GM12878 (cell line): ENCODE measurements around the gene DMAC2. TPM values are rescaled to one million over a fixed set of nuclear protein-coding genes. Genes with fewer than 3 reads are reported as not detected.

Source experiments
- ATAC-seq: fragments of 200-7000 bp; cut with Tn5 transposase; 3 replicates; pipeline ENCODE4 v1.9.1; 2020; ENCODE audit warnings: mild to moderate bottlenecking, moderate library complexity
- BruUV-seq: library from RNA; stranded (reverse); fragments of 400-500 nt; replicated peaks from 2 replicates; lab custom pipeline; 2021; lab: Mats Ljungman, UMichigan
- CTCF ChIA-PET: fragments of 300-600 bp; sonication (Branson Sonifier 250); formaldehyde crosslinking; extraction: SDS; loops from one replicate; lab custom pipeline; 2021; ENCODE audit warnings: inconsistent platforms; lab: Yijun Ruan, JAX
- POLR2A ChIA-PET: fragments of 350-600 bp; formaldehyde crosslinking; extraction: SDS; loops from one replicate; lab custom pipeline; 2021; ENCODE audit warnings: inconsistent platforms; lab: Charles Lee
- RAD21 ChIA-PET: fragments of 300-600 bp; sonication (Branson Sonifier 250); formaldehyde crosslinking; loops from one replicate; lab custom pipeline; 2023; ENCODE audit warnings: antibody characterized with exemption; ENCODE audit not compliant: unreplicated experiment; lab: Charles Lee
- SMC1A ChIA-PET: fragments of 300-600 bp; sonication (Branson Sonifier 250); formaldehyde crosslinking; loops from one replicate; lab custom pipeline; 2023; ENCODE audit not compliant: unreplicated experiment, uncharacterized antibody; lab: Charles Lee
- DNase-seq: peaks from one replicate; pipeline ENCODE4 v3.0.0-alpha.2; 2011; ENCODE audit warnings: low read depth, low spot score
- FAIRE-seq: peaks from 3 replicates; lab custom pipeline; 2011; peaks lifted over from hg19 to GRCh38; lab: Jason Lieb, UNC
- H2AFZ ChIP-seq: 2 replicates; pipeline ENCODE4 v1.6.0; 2011; ENCODE audit warnings: low read depth, low read length, control low read depth; ENCODE audit not compliant: control insufficient read depth
- H3K27ac ChIP-seq: 2 replicates; pipeline ENCODE4 v1.5.1; 2011; ENCODE audit warnings: control low read depth; ENCODE audit not compliant: control insufficient read depth, insufficient read depth
- H3K27me3 ChIP-seq, 2 experiments: replicated peaks in 1 of 2; 2 replicates each; pipeline versions ENCODE4 v1.6.0 to v1.6.1; 2011; ENCODE audit warnings: low read length in 1 of 2; ENCODE audit not compliant: control insufficient read depth in 2 of 2, insufficient read depth in 2 of 2
- H3K36me3 ChIP-seq, 2 experiments: 2 replicates each; pipeline ENCODE4 v1.5.1; 2011; ENCODE audit warnings: low read length in 1 of 2; ENCODE audit not compliant: control insufficient read depth in 2 of 2, insufficient read depth in 2 of 2
- H3K4me1 ChIP-seq: 2 replicates; pipeline ENCODE4 v1.6.1; 2011; ENCODE audit warnings: mild to moderate bottlenecking, low read length, moderate library complexity, mixed read lengths; ENCODE audit not compliant: control insufficient read depth, insufficient read depth
- H3K4me2 ChIP-seq: 2 replicates; pipeline ENCODE4 v1.6.0; 2011; ENCODE audit warnings: control low read depth; ENCODE audit not compliant: control insufficient read depth, insufficient read depth
- H3K4me3 ChIP-seq: fragments of 200-600 bp; sonication (generic); 2 replicates; pipeline ENCODE4 v1.5.1; 2016
- H3K79me2 ChIP-seq: 2 replicates; pipeline ENCODE4 v1.6.0; 2011; ENCODE audit warnings: low read length; ENCODE audit not compliant: control insufficient read depth, insufficient read depth
- H3K9ac ChIP-seq: 2 replicates; pipeline ENCODE4 v1.8.0; 2011; ENCODE audit warnings: low read length, control low read depth, mixed read lengths; ENCODE audit not compliant: control insufficient read depth, insufficient read depth
- H3K9me3 ChIP-seq: replicated peaks from 3 replicates; pipeline ENCODE4 v1.5.1; 2011; ENCODE audit warnings: mild to moderate bottlenecking, low read length; ENCODE audit not compliant: control insufficient read depth, insufficient read depth
- H4K20me1 ChIP-seq: 2 replicates; pipeline ENCODE4 v1.6.0; 2011; ENCODE audit not compliant: control insufficient read depth, insufficient read depth
- FOS ChIP-seq: IDR thresholded peaks from 3 replicates; pipeline ENCODE4 v1.6.1; 2011; ENCODE audit warnings: borderline replicate concordance; ENCODE audit not compliant: insufficient read length; ENCODE audit errors: extremely low read depth
- HDGF ChIP-seq: fragments of 450-650 bp; IDR thresholded peaks from 2 replicates; pipeline ENCODE4 v1.6.1; 2016; ENCODE audit warnings: antibody characterized with exemption
- RAD21 ChIP-seq: IDR thresholded peaks from 2 replicates; pipeline ENCODE4 v1.6.1; 2011; ENCODE audit warnings: mild to moderate bottlenecking, low read depth, low read length, moderate library complexity; ENCODE audit not compliant: insufficient read depth
- RELA ChIP-seq: fragments of 450-650 bp; IDR thresholded peaks from 2 replicates; pipeline ENCODE4 v1.8.0; 2014; ENCODE audit warnings: borderline replicate concordance; ENCODE audit not compliant: partially characterized antibody
- SREBF1 ChIP-seq: IDR thresholded peaks from 2 replicates; pipeline ENCODE4 v1.6.1; 2012; ENCODE audit warnings: mild to moderate bottlenecking, low read length
- TCF3 ChIP-seq: IDR thresholded peaks from 2 replicates; pipeline ENCODE4 v1.6.1; 2012; ENCODE audit warnings: low read depth, mild to moderate bottlenecking, low read length, borderline replicate concordance; ENCODE audit not compliant: insufficient read depth
- whole genome bisulfite sequencing: methylation state at CpG from one replicate; pipeline ENCODE4 v1.1.6; 2016; ENCODE audit warnings: low lambda C conversion rate; ENCODE audit not compliant: insufficient replicate concordance, insufficient coverage; ENCODE audit errors: missing lambda C conversion rate; 5-methylcytosine and 5-hydroxymethylcytosine counted together
- in situ Hi-C: fragments of 300-500 bp; cut with MboI; formaldehyde crosslinking; loops from 9 replicates; pipeline ENCODE4 v1.14.3; 2018; ENCODE audit warnings: mixed read lengths
- intact Hi-C: fragments of 100-400 bp; cut with micrococcal nuclease; formaldehyde crosslinking; loops from one replicate; pipeline ENCODE4 v1.14.2; 2022; ENCODE audit not compliant: unreplicated experiment
- polyA plus RNA-seq, 11 experiments: library from polyadenylated mRNA; depleted of rRNA in 4 of 11; unstranded in 6 of 11; stranded (reverse) in 5 of 11; fragments of >200 nt; fragmentation: Nextera tagmentation in 4 of 11; fragmentation: Illumina TruSeq in 1 of 11; extraction: Ambion mirVana in 4 of 11; extraction: Trizol in 1 of 11; gene quantifications; 1 replicate in 1 of 11; 2 replicates in 10 of 11; pipeline versions ENCODE4 v1.2.1 to v1.2.3, GENCODE V29; 2011 to 2016; ENCODE audit warnings: inconsistent platforms in 2 of 11, missing spikeins in 2 of 11, low read depth in 1 of 11
- total RNA-seq, 4 experiments: library from RNA; depleted of rRNA in 3 of 4; stranded (reverse); fragments of >200 nt in 3 of 4; fragmentation: Illumina TruSeq in 1 of 4; extraction: Trizol in 1 of 4; gene quantifications; 2 replicates each; pipeline versions ENCODE4 v1.2.1 to v1.2.3, GENCODE V29; 2013 to 2021
- TF ChIP-seq, protein P1 (sequence below), 3 experiments: IDR thresholded peaks in 2 of 3; conservative IDR thresholded peaks in 1 of 3; 2 replicates each; pipeline ENCODE4 v1.5.1; 2011; ENCODE audit warnings: low read depth in 3 of 3, low read length in 3 of 3, mild to moderate bottlenecking in 3 of 3, control low read depth in 2 of 3, moderate library complexity in 2 of 3, inconsistent platforms in 1 of 3, mixed read lengths in 1 of 3; ENCODE audit not compliant: control insufficient read depth in 2 of 3, insufficient read depth in 1 of 3; ENCODE audit errors: extremely low read depth in 1 of 3
- TF ChIP-seq, protein P2 (sequence below): fragments of 450-650 bp; IDR thresholded peaks from 2 replicates; pipeline ENCODE4 v1.6.1; 2017; ENCODE audit warnings: mild to moderate bottlenecking, moderate library complexity

DMAC2 gene
- total and polyA plus RNA-seq, 10 of the 15 experiments (the other 5 are each of a cell fraction or from before 2014, with no cell fraction given): 10.8 to 57.2 (median 42.7) TPM

DNA sequence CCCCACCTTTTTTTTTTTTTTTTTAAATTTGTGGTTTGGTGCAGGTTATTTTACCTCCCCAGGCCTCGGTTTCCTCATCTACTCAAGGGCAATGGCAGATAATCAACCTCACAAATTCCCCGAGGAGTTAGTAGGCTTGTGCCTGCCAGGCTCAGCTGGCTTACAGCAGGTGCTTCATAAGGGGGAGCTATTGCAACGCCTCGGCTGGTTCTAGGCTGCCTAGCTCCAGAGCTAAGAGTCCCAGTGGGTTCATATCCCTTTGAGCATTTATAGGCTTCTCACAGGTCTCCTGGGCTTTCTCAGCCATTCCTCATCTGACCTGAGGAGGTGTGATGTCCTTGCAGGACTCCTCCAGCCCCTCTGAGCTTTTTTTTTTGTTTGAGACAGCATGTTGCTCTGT, 31.5 kb downstream of the DMAC2 start:
- Histone ChIP-seq H4K20me1 (no peaks in the 10 kb centered on the region), H3K27me3 (no peaks in the 10 kb centered on the region), H2AFZ (no peak overlapping the region), H3K4me1 (peaks cover 18% of the 10 kb centered on the region), H3K9ac (no peak overlapping the region), H3K9me3 (no peaks in the 10 kb centered on the region), H3K79me2 (peaks cover 5% of the 10 kb centered on the region), H3K4me2 (no peak overlapping the region), H3K27ac (no peak overlapping the region), H3K36me3 (peaks cover 0 to 3% of the 10 kb centered on the region in 2 experiments; a peak in 3 of 4 replicates), H3K4me3 (no peak overlapping the region)
- WGBS: 33% methylated on average over 3 of the region's 4 CpGs
- DNase-seq (no peak), FAIRE-seq (no peak), ATAC-seq (peak; percentile 71)
- RAD21 ChIA-PET: interaction anchor here (0.6 to 1.3 kb wide), 7 partner anchors 19 to 589 kb away, joined by 3 to 4 read pairs (median 3); partner anchors contain the start of gene B9D2
- CTCF ChIA-PET: interaction anchor here (0.6 to 1.5 kb wide), 10 partner anchors 9 to 716 kb away, joined by 3 to 7 read pairs (median 4); partner anchors contain the start of gene DMAC2
- no TSS peak for BruUV-seq
- intact Hi-C loops: no loop called here
- SMC1A ChIA-PET: interaction anchor here (0.6 to 1.9 kb wide), 6 partner anchors 10 to 40 kb away, joined by 3 to 6 read pairs (median 4); partner anchors contain the start of gene DMAC2
- in situ Hi-C loops: no loop called here
- no peak for TF ChIP-seq FOS
- TF ChIP-seq, protein P1, sequence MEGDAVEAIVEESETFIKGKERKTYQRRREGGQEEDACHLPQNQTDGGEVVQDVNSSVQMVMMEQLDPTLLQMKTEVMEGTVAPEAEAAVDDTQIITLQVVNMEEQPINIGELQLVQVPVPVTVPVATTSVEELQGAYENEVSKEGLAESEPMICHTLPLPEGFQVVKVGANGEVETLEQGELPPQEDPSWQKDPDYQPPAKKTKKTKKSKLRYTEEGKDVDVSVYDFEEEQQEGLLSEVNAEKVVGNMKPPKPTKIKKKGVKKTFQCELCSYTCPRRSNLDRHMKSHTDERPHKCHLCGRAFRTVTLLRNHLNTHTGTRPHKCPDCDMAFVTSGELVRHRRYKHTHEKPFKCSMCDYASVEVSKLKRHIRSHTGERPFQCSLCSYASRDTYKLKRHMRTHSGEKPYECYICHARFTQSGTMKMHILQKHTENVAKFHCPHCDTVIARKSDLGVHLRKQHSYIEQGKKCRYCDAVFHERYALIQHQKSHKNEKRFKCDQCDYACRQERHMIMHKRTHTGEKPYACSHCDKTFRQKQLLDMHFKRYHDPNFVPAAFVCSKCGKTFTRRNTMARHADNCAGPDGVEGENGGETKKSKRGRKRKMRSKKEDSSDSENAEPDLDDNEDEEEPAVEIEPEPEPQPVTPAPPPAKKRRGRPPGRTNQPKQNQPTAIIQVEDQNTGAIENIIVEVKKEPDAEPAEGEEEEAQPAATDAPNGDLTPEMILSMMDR (IDR thresholded peaks at IDR 0.05 in 2 of 3, conservative IDR thresholded peaks at IDR 0.05 in 1 of 3; ENCODE audit: control insufficient read depth in 2 of 3, extremely low read depth in 1 of 3, insufficient read depth in 1 of 3, low read depth in 3 of 3, low read length in 3 of 3): peak in 2 of 3 experiments; percentile 35; a peak in 2 of 6 replicates
- TF ChIP-seq SREBF1: no peak
- no peak for TF ChIP-seq TCF3
- no peak for TF ChIP-seq RELA
- TF ChIP-seq, protein P2, sequence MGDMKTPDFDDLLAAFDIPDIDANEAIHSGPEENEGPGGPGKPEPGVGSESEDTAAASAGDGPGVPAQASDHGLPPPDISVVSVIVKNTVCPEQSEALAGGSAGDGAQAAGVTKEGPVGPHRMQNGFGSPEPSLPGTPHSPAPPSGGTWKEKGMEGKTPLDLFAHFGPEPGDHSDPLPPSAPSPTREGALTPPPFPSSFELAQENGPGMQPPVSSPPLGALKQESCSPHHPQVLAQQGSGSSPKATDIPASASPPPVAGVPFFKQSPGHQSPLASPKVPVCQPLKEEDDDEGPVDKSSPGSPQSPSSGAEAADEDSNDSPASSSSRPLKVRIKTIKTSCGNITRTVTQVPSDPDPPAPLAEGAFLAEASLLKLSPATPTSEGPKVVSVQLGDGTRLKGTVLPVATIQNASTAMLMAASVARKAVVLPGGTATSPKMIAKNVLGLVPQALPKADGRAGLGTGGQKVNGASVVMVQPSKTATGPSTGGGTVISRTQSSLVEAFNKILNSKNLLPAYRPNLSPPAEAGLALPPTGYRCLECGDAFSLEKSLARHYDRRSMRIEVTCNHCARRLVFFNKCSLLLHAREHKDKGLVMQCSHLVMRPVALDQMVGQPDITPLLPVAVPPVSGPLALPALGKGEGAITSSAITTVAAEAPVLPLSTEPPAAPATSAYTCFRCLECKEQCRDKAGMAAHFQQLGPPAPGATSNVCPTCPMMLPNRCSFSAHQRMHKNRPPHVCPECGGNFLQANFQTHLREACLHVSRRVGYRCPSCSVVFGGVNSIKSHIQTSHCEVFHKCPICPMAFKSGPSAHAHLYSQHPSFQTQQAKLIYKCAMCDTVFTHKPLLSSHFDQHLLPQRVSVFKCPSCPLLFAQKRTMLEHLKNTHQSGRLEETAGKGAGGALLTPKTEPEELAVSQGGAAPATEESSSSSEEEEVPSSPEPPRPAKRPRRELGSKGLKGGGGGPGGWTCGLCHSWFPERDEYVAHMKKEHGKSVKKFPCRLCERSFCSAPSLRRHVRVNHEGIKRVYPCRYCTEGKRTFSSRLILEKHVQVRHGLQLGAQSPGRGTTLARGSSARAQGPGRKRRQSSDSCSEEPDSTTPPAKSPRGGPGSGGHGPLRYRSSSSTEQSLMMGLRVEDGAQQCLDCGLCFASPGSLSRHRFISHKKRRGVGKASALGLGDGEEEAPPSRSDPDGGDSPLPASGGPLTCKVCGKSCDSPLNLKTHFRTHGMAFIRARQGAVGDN: no peak
- TF ChIP-seq HDGF: no peak
- peak; percentile 30; the same call in 1 of the 2 replicates for TF ChIP-seq RAD21
- POLR2A ChIA-PET: interaction anchor here (0.6 to 1.4 kb wide), 4 partner anchors 9 to 30 kb away, joined by 3 to 4 read pairs (median 4); no protein-coding TSS in a partner anchor
